Fibroblast of skin of abdomen (primary cell): Measurements from ENCODE around the gene GAS2L2.

Source experiments
- DNase-seq: peaks from one replicate; pipeline ENCODE4 v3.0.0-alpha.2; 2013

Gene GAS2L2

DNA sequence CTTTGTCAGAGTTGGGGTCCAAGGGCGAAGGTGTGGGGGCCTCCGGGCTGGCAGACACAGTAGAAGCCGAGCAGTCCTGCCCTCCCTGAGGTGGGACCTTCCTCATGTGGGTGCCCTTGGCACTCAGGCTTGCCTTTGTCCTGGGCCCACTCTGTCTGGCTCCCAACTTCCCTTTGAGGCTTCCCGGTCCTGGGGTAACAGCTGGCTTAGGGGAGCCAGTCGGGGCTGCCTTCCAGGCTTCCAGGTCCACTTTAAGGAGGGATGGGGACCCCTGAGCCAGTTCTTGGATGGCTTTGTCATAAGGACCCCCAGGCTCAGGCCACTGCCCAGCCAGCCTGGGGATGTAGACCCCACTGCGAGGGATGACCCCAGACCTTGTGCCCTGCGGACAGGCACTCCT is 7.8 kb downstream of the GAS2L2 start:
- no peak for DNase-seq

DNA sequence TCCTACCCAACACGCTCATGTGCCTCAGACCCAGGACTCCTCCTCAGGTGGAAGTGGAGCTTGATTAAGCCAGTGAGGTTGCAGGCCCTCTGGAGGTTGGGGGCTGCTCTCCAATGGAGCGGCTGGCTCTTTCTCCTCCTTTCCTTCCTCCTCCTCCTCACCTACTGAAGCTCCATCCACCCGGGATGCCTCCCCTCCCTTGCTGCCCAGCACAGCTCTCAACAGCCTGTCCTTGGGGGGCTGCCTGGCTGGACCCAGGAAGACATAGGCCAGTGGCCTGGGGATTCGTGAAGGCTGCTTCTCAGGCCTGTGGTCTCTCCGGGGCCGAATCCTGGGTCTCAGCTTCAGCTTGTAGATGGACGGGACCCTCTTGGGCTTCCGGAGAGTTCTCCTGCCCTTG is 8.2 kb downstream of the GAS2L2 start:
- no peak for DNase-seq

DNA sequence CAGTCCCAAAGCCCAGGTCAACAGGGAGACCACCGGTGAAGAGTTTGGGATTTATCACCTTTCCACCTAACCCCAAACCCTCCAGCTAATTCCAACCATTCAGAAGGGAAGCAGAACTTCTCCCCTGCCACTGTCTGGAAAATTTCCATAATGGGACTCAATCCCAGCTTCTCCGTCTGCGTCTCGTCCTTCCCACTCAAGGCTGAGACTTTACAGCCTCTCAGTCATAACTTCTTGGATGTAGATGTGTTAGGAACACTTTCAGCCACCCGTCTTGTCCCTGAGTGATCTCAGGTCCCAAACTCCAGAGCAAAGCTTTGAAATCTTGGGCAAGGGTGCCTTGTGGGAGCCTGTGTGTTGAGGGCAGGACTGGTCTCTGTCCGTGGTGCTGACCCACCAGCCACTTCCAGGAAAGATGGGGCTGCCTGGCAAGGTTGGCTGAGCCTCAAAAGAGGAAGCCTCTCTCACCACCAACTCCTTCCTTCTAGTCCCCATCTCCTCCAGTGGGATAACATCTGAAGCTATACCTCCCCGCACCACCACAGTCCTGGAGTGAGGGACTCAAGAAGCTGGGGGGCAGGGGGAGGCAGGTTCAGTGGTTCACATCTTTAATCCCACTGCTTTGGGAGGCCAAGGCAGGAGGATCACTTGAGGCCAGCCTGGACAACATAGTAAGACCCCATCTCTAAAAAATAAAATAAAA is 9.3 kb downstream of the GAS2L2 start:
- DNase-seq, result peak; percentile 25

DNA sequence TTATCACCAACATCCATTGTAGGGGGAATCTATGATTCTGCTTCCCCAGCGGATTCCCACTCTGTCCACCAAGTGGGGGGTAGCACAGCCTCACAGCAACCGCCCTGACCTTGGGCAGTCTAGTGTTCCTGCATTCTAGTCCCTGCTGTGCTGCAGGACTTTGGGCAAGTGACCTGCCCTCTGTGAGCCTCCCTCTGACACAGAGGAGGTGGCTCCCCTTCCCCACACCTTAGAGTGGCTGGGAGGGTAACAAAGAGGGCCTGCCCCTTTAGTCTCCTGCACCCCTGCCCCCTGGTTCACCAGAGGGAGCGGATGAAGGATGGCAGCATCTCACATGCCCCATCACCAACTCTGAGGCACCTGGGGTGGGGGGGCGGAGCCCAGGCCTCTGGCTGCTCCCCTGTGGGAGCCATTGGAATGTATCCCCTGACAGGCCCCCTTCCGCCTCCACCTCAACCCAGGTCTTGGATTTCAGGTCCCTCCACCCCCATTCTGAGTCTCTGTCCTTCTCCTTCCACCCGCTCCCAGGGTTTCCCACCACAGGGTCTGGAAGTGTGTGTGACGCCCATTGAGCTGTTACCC is 10.1 kb downstream of the GAS2L2 start:
- no peak for DNase-seq

DNA sequence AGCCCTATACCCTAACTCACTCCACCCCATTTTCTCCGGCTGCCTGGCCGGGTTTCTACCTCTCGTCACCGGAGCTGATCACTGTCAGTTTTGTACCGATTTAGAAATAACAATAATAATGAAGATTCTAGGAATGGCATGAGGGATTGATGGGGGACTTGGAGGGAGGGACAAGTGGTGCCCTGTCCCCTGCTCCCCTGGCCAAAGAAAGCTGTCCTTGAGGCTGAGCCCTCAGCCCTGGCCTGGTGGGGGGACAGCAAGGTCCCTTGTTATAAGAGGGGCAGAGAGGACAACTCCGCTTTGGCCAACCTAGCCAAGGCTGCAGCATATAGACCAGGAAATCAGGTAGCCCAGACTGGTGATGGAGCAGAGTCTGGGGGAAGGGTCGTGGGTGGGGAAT is 10.5 kb downstream of the GAS2L2 start:
- DNase-seq, result no peak

DNA sequence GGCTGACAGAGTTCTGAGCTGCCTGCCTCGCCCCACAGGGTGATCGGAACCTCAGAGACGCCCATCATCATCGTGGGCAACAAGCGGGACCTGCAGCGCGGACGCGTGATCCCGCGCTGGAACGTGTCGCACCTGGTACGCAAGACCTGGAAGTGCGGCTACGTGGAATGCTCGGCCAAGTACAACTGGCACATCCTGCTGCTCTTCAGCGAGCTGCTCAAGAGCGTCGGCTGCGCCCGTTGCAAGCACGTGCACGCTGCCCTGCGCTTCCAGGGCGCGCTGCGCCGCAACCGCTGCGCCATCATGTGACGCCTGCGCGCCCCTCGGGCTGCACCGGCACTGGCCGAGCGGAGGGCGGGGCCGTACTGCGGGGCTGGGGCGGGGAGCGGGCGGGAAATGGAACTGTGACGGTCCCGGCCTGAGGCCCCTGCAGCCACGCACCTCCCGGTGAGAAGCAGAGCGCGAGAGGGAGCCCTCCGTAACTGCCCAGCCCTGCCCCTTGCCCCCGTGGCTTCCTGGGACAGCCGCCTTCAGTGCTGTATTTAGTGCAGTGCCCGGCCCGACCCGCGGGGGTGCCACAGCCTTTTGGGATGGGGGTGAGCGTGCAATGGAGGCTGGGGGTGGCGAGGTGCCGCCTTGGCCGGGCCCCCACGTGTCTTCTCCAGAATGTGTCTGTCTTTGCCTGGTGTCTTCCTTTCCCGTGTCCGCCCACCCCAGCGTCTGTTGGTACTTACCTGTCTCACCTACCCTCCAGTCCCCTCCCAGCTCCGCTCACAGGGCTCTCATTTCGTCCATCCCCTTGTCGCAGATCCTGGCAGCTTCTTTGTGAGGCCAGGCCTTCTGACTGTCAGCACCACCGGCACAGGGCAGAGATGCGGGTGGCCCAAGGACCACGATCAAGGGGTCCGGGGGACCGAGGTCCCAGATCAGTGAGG is 11.8 kb downstream of the GAS2L2 start:
- DNase-seq, result no peak

DNA sequence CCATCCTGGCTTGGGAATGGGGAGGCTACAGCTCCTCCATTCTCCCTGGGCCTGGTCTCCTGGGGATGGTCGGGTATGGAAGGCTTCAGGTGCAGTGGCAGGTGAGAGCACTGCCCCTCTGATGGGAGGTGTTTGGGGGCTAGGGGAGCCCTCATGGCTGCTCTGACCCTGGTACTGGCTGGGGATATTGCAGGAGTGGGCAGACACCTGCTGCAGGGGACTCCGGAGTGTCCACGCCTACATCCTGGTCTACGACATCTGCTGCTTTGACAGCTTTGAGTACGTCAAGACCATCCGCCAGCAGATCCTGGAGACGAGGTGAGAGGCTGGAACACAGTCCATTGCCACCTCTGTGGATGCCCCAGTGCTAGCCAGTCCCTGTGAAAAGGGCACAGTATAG is 12.8 kb downstream of the GAS2L2 start:
- DNase-seq, result no peak

DNA sequence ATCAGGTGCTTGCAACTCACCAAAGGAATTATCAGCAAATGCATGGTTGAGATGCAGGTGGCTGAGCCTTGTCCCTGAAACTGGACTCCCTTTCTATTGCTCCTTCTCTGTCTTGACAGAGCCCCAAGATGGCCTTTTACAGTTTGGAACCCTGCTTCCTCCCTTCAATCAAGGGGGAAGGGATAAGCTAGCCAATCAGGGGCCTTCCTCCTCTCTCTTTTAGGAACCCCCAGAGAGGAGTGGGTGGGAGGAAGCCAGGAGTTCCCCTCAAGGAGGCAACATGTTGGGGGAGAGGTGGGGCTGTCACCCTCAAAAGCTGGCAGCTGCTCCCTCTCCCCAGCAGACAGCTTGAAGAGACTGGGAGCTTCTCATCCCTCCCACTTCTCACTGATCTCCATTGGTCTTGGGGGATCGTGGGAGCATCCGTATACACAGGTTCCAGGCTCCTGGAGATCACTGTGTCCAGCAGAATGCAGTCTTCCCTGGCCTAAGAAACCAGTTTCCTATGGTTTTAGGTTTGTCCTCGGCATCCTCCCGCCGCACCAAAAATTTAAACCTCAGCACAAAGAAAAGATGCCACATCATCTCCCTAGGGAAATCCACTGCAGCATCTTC is 14.4 kb downstream of the GAS2L2 start:
- no peak for DNase-seq

DNA sequence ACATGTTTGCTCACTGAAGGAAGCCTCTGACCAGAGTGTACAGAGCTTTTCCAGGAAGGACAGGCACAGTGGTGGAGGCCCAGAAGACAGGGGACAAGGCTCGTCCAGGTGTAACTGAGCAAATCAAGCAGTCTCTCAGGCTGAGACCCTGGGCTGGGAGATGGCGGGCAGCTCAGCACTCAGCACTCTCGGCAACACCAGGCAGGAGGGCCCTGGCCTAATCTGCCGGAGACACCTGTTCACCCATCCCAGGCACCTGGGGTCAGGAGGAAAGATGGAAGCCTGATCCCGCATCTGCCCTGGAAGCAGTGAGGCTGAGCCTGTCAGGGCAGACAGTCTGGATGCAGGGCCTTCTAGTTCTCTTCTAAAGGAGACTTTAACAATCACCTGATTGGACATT is 16.8 kb downstream of the GAS2L2 start:
- DNase-seq, result no peak

DNA sequence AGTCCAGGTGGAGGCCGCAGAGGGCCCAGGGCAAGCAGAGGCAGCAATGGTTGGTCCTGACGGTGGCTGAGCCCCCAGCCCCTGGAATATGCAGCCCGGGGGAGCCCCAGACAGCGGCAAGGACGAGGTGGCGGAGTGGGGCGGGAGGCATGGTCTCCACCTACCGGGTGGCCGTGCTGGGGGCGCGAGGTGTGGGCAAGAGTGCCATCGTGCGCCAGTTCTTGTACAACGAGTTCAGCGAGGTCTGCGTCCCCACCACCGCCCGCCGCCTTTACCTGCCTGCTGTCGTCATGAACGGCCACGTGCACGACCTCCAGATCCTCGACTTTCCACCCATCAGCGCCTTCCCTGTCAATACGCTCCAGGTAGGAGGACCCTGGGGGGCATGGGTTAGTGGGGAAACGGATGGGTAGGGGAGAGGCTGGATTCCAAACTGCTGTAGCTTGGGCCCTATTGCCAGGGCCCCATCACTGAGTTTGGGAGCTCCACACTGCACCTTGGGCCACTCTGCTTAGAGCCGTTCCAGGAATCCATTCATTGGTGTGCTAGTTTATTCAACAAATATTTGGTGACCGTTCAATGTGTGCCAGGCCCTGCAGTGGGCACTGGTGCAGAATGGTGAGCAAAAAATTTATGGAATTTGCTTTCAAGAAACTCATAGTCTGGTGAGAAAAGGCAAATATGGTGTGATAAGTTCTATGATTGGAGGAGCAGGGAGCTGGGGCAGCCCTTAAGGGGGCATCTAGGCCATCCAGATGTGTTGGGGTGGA is 17.8 kb downstream of the GAS2L2 start:
- DNase-seq, result no peak

DNA sequence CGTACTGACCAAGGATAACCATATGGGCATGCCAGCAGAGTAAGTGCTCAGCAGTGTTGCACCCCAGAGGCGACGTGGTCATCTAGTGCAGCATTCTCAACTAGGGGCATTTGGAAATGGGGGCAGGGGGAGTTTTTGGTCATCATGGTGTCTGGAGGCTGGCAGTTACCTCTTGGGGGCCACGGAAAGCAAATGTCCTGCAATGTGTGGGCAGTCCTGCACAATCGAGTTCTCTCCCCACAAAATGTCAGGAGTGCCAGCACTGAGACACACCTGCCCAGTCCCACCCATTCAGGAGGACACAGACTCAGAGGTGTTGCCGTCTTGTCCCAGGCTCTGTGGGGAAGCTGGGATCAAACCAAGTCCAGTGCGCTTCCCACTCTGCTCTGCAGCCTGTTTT is 18.6 kb downstream of the GAS2L2 start:
- DNase-seq, result no peak

DNA sequence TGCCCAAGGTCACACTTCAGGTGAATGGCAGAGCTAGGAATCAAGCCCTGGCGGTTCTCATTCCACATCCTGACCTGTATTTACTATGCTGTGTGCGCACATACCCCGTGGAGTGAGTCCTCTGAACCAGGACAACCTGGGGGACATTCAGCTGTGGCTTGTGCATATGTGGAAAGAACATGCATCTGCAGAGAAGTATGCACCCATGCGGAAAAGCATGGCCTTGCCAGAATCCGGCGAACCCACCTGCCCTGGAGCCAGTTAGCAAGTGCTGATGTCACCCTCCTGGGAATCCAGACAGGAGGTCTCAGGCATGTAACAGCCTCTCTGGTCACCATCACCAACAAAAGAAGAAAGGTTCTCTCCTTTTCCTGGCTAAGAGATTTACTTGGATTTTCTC is 19.7 kb downstream of the GAS2L2 start:
- DNase-seq, result no peak

DNA sequence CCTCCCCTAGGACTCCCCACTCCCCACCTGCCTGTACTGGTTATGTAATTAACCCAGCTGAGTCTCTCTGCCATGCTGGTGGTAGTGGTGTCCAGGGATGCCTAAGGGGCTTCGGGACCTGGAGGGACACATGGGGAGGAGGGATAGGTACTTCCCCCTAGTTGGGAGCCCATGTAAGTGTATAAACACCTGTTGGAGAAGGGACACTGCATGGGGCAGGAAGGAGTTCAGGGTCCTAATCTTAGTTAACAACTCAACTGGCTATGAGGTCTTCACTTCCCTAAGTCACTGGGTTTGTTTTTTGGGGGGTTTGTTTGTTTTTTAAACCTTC is 20.3 kb downstream of the GAS2L2 start:
- DNase-seq, result no peak

DNA sequence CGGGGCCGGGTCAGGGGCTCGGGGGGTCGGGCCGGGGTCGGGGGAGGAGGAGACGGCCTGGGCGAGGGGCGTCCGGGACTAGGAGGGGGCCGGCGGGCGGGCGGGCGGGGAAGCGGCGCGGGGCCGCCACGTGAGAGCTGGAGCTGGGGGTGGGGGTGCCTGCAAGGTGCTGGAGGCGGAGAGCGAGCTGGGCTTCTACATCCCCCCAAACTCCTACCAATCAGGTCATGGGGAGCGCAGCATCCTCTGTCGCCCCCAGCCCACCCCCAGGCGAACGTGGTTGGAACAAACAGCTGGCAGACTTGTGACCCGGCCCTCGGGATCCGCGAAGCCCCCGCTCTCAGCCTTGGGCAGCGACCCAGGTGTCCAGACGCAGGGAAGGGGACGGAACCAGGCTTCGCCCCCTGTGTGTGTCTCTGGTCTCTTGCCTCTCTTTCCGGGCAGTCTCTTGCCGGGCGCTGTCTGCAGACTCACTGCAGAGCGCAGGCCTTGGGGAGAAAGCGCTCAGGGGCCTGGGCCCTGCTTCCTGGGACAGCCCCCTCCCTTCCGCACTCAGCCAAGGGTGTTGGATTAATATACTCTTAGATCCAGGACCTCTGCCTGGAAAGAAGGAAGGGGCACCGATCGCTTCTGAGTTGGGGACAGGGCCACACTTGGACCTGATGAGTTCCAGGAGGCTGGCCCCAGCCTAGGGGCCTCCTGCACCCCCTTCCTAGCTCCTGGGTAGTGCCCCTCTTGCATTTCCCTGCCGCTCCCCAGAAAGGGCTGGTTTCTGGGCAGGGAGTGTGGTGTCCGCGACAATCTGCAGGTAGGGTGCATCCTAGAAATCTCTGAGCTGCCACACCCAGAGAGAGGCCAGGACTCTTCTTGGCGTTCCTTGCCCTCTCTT is 20.9 kb downstream of the GAS2L2 start:
- no peak for DNase-seq

DNA sequence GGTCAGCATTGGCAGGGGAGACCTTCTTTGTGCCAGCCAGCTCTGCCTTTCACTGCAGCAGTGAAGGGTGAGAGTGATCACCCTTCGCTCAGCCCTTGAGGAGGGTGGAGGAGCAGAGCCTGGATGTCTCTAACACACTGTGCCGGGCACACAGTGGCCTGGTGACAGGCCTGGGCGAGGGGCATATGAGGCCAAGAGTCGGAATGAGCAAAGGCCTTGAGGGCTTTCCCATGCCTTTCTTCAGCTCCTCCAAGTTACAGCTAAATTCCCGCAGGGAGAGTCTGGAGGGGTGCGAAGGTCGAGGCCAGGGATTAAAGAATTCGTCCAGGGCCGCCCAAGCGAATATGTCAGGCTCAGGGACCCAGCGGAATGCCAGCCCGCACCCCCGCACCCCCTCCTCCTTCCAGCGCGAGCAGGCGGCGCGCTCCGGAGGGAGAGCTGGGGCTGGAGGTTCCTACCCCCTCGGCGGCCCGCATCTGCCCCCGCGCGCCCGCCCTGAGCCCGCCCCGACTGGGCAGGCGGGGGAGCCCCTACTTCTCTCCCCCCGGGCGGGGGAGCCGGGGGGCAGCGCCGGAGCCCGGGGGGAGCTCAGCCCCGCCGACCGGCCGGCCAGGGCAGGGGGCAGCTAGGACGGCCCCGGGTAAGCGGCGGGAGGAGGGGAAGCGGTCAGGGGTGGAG is 21.7 kb downstream of the GAS2L2 start, which contains the start of gene RASL10B:
Gene RASL10B, plus strand, starts transcription at position 401 of the 678 bp plus-strand sequence. CDS start 3,546 bp downstream, outside the sequence.
- peak; percentile 37 for DNase-seq

DNA sequence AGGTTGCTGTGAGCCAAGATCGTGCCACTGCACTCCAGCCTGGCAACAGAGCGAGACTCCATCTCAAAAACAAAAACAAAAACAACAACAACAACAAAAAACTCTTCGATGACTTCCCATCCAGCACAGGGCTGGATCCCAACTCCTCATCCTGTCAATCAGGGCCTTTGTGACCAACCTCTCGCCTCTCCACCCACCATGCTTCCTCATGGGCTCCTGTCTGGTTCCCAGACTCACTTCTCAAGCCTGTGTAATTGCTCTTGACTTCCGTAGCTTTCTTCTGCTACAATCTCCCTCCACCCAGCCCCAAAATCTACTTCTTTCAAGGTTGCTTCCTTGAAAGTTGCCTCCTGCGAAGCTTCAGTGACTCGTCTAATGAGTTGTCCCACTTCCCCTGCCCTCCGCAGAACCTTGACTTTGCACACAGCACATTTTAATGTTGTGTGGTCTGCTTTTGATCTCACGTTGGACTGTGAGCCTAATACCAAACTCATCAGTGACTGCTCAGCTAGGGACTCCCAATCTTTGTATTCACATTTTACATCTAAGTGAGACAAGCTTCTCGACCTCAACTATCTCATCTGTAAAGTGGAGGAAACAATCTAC is 22.5 kb downstream of the GAS2L2 start:
- no peak for DNase-seq

DNA sequence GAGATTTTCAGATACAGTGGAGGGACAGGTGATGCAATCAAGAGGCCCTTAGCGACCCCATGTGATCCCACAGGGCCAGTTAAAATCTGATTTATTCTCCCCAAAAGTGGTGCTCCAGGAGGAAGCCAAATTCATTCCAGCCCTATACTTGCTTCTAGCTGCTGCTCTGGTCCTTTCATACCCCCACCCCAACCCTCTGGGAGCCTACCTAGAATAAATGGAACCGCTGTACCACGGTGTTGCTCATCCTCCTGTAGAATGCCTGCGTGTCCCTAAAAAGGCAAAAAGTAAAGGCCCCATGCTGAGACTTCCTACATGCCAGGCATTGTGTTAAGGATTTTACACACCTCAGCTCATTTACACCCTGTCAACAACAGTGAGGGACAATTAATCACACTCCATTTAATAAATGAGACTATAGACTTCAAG is 23.6 kb downstream of the GAS2L2 start:
- no peak for DNase-seq

DNA sequence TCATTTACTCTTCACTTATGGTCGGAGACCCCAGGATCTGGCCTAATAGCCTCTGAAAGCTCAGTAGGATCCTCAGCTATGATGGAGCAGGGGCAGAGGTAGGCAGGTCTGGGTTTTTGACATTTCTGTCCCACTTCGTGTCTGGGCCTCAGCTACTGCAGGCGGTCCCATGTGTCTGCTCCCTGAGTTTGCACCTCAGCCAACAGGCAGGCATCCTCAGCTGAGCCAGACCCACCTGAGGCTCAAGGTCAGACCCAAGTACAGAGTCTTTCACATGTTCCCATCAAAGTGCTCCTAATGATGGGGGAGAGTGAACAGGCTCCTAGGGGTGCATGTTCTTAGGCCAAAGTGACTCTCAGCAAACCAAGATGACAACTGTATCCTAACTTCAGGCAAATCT is 24.5 kb downstream of the GAS2L2 start:
- DNase-seq, result no peak

DNA sequence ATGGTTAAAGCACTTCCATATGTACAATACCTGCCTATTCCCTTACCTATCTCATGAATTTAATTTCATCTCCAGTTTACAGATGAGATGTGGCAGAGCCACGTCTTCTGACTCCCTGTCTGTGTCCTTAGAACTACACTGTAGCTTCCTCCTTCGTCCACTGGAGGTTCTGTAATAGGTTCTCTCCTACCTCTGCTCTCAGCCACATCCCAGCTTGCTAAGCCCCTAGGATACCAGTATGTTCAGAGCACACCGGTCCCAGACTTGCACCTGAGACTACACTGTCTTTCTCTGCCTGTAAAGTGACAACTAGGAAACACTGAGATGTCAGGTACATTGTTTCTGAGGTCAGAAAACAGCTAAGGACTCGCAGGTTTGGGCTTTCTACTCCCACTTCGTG is 25.4 kb downstream of the GAS2L2 start:
- DNase-seq, result no peak

DNA sequence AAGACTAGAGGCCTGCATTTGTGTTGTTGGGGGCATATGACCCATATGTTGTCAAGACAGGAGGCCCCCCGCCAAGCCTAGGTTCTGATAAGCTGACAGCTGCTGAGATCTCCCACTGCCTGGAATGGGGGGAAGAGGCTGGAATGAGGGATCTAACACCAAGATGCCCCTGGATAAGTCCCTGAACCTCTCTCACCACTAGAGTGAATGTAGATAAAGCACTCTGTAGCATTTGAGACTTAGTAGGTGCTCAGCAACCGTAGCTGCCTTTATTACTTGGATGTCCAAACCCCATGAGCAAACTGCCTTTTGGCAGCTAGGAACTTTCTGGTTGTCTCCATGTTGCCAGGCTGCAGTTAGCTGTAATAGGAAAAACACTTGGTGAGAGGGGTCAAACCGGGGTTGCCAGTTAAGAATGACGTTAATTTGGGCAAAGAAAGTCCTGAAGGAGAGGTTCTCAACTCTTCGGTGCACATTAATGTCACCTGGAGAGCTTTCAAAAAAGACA is 26.0 kb downstream of the GAS2L2 start:
- DNase-seq, result no peak
